VCaP (cell line): ENCODE data around the gene ADSL.

Experiments used
- H3K27ac ChIP-seq: fragments of 450-650 bp; 2 replicates; pipeline ENCODE4 v1.5.1; 2017
- TF ChIP-seq, protein P1 (sequence below): fragments of 450-650 bp; conservative IDR thresholded peaks from 2 replicates; pipeline ENCODE4 v1.5.1; 2017; ENCODE audit warnings: mild to moderate bottlenecking, moderate library complexity

Gene ADSL

DNA sequence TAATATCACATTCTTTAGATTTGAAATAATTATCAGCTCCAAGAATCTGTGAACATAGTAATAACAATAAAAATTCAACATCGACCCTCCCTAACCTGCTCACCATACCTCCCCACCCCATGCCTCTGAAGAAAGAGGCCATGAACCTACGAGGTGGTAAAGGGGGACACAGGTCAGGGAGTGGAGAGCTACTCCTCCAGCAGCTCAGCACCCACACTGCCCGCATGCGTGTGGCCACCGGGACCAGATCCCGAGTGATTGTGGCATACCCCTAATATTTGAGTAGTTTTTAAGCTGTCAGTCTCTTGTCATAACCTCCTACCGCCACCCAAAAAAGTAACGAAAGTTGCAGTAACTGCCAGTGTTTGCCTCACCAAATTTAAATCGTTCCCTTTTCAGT lies 16.8 kb upstream of the ADSL start:
- TF ChIP-seq, protein P1, sequence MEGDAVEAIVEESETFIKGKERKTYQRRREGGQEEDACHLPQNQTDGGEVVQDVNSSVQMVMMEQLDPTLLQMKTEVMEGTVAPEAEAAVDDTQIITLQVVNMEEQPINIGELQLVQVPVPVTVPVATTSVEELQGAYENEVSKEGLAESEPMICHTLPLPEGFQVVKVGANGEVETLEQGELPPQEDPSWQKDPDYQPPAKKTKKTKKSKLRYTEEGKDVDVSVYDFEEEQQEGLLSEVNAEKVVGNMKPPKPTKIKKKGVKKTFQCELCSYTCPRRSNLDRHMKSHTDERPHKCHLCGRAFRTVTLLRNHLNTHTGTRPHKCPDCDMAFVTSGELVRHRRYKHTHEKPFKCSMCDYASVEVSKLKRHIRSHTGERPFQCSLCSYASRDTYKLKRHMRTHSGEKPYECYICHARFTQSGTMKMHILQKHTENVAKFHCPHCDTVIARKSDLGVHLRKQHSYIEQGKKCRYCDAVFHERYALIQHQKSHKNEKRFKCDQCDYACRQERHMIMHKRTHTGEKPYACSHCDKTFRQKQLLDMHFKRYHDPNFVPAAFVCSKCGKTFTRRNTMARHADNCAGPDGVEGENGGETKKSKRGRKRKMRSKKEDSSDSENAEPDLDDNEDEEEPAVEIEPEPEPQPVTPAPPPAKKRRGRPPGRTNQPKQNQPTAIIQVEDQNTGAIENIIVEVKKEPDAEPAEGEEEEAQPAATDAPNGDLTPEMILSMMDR, result no peak
- H3K27ac ChIP-seq, result no peak overlapping the region

GRCh38 chr22:40330086-40330485 lies 16.2 kb upstream of the ADSL start:
- no peak overlapping the region for H3K27ac ChIP-seq
- TF ChIP-seq, protein P1, result no peak

DNA sequence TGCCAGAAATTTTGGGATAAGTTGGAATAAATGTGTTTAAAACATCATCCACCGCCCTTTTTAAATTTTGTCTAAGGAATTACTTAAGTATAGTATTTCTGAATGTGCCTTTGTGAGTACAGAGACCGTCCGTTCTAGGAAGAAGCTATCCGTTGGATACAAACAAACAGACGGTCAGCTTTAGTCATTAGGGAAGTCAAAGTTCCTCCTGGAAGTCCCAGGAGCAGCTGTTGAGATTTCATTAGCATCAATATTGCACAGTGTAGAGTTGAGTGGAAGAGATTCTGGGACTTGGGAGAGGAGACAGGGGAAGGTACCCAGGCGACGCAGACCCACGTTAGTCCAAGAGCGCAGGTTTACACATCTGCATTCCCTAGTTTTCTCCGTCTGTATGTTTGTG lies 15.7 kb upstream of the ADSL start:
- no peak overlapping the region for H3K27ac ChIP-seq
- TF ChIP-seq, protein P1, result no peak

GRCh38 chr22:40331706-40332105 lies 14.6 kb upstream of the ADSL start:
- no peak overlapping the region for H3K27ac ChIP-seq
- TF ChIP-seq, protein P1, result no peak

DNA sequence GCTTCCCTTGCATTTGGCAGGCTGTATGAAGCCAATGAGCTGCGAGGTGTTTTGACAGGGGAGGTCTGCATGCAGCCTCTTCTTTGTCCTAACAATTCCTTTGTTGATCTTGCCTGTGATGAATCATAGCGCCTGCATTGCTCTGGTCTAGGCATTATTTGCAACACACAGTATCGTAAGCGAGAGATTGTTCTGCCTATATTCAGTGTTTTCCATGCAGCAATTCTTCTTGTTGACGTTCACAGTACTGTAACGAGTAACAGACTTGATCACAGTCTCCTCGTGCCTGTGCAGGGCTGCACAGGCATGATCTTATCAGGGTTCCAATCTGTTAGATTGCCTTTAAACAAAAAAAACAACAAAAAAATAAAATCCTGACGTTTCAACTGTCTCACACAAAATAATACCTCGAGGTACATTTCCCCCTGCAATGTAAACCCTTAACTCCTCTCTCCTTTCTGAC lies 13.9 kb upstream of the ADSL start:
- TF ChIP-seq, protein P1, result no peak
- H3K27ac ChIP-seq, result no peak overlapping the region

DNA sequence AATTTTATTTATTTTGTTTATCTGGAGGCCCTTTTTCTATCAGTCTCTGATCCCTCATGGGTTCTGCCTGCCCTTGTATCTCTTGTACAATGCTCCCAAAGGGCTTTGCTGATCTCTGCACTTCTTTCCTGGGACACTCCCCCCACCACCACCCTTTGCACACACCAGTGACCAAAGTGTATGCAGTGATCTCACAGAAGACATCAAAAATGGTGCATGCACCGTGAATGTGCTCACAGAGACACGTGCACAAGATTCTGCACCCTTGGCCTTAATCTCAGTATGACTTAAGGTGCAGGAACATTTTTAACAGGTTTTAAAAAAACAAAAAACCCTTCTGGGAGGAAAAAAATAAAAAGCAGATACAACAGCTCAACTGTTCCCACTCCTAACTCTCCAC lies 12.2 kb upstream of the ADSL start:
- no peak overlapping the region for H3K27ac ChIP-seq
- TF ChIP-seq, protein P1, result no peak

GRCh38 chr22:40334899-40335298 lies 11.4 kb upstream of the ADSL start:
- no peak overlapping the region for H3K27ac ChIP-seq
- TF ChIP-seq, protein P1, result no peak

- TF ChIP-seq, protein P1, result no peak
- no peak overlapping the region for H3K27ac ChIP-seq
Measured at GRCh38 chr22:40335358-40335757, 10.9 kb upstream of the ADSL start.
